T follicular helper cell (primary cell): ENCODE measurements around the gene COL4A6.
"Not testable (repeated sequence)": the region's sequence is repeated elsewhere in the genome, so short reads cannot be mapped to it uniquely, and the experiment has no call there.

ENCODE experiments used
- DNase-seq: peaks from one replicate; pipeline ENCODE4 v3.0.0-alpha.2; 2020; ENCODE audit warnings: low read depth
- total RNA-seq, 2 experiments: gene quantifications; one replicate each; lab custom pipeline; 2026; lab: John Stamatoyannopoulos, UW

Gene COL4A6
- 0.09 to 0.12 reads per million in 2 experiments for total RNA-seq

- no peak for DNase-seq
Measured at GRCh38 chrX:108438110-108438623, at the start of gene COL4A6. TSS of gene COL4A6 (minus strand) at chrX:108438422. CDS start at chrX:108438196, 226 bp downstream.

GRCh38 chrX:108485960-108486359 is 47.7 kb upstream of the COL4A6 start:
- DNase-seq: no peak

- DNase-seq: no peak
Measured at GRCh38 chrX:108484251-108484650, 46.0 kb upstream of the COL4A6 start.

GRCh38 chrX:108481528-108481927 is 43.3 kb upstream of the COL4A6 start:
- DNase-seq: not testable (repeated sequence)

- DNase-seq: no peak
Measured at GRCh38 chrX:108473979-108474378, 35.8 kb upstream of the COL4A6 start.

- no peak for DNase-seq
Measured at GRCh38 chrX:108468486-108468885, 30.3 kb upstream of the COL4A6 start.

GRCh38 chrX:108464604-108465003 is 26.4 kb upstream of the COL4A6 start:
- DNase-seq: no peak

GRCh38 chrX:108456971-108457477 is 18.8 kb upstream of the COL4A6 start:
- DNase-seq: no peak

- DNase-seq: no peak
Measured at GRCh38 chrX:108453841-108454240, 15.6 kb upstream of the COL4A6 start.

- no peak for DNase-seq
Measured at GRCh38 chrX:108447303-108447702, 9.1 kb upstream of the COL4A6 start.

- no peak for DNase-seq
Measured at GRCh38 chrX:108442901-108443464, 4.8 kb upstream of the COL4A6 start.

GRCh38 chrX:108439961-108440696 is 1.9 kb upstream of the COL4A6 start:
- DNase-seq: no peak

- no peak for DNase-seq
Measured at GRCh38 chrX:108439426-108439942, 1.3 kb upstream of the COL4A6 start, which contains the start of gene COL4A5. TSS of gene COL4A5 (plus strand) at chrX:108439838. CDS start at chrX:108440126, 288 bp downstream.

- no peak for DNase-seq
Measured at GRCh38 chrX:108437349-108438109, 693 bp downstream of the COL4A6 start.

GRCh38 chrX:108435261-108435660 is 3.0 kb downstream of the COL4A6 start:
- DNase-seq: no peak

- no peak for DNase-seq
Measured at GRCh38 chrX:108426262-108426661, 12.0 kb downstream of the COL4A6 start.

GRCh38 chrX:108420481-108420880 is 17.7 kb downstream of the COL4A6 start:
- DNase-seq: no peak

GRCh38 chrX:108419401-108419800 is 18.8 kb downstream of the COL4A6 start:
- DNase-seq: no peak

- DNase-seq: no peak
Measured at GRCh38 chrX:108417257-108417656, 21.0 kb downstream of the COL4A6 start.

GRCh38 chrX:108415891-108416290 is 22.3 kb downstream of the COL4A6 start:
- DNase-seq: no peak

- DNase-seq: no peak
Measured at GRCh38 chrX:108415146-108415545, 23.1 kb downstream of the COL4A6 start.

GRCh38 chrX:108412783-108413182 is 25.4 kb downstream of the COL4A6 start:
- no peak for DNase-seq
